Measurements from ENCODE around the gene HMGN4. TPM values are rescaled to one million over a fixed set of nuclear protein-coding genes. Genes with fewer than 3 reads are reported as not detected.

The HMGN4 gene
- total and polyA plus RNA-seq, 9 of the 15 experiments (the other 6 are each of a cell fraction or from before 2014, with no cell fraction given), result 35.4 to 134 (median 94.1) TPM

- intact Hi-C loops (cut with micrococcal nuclease), result no loop called here
- no peak for FAIRE-seq
- no peak overlapping the region for H3K27ac ChIP-seq (ENCODE audit: extremely low read depth, low read depth, low read length)
- no TSS peak for BruUV-seq (replicated peaks)
- TF ChIP-seq CTBP1 (IDR thresholded peaks at IDR 0.05; ENCODE audit: borderline replicate concordance) (no peak), USF2 (CRISPR knock-in tag; IDR thresholded peaks at IDR 0.05) (no peak), ZNF830 (CRISPR knock-in tag; IDR thresholded peaks at IDR 0.05) (no peak), ZC3H11A (IDR thresholded peaks at IDR 0.05; ENCODE audit: low read depth, low read length) (no peak)
- TF ChIP-seq, protein P1, sequence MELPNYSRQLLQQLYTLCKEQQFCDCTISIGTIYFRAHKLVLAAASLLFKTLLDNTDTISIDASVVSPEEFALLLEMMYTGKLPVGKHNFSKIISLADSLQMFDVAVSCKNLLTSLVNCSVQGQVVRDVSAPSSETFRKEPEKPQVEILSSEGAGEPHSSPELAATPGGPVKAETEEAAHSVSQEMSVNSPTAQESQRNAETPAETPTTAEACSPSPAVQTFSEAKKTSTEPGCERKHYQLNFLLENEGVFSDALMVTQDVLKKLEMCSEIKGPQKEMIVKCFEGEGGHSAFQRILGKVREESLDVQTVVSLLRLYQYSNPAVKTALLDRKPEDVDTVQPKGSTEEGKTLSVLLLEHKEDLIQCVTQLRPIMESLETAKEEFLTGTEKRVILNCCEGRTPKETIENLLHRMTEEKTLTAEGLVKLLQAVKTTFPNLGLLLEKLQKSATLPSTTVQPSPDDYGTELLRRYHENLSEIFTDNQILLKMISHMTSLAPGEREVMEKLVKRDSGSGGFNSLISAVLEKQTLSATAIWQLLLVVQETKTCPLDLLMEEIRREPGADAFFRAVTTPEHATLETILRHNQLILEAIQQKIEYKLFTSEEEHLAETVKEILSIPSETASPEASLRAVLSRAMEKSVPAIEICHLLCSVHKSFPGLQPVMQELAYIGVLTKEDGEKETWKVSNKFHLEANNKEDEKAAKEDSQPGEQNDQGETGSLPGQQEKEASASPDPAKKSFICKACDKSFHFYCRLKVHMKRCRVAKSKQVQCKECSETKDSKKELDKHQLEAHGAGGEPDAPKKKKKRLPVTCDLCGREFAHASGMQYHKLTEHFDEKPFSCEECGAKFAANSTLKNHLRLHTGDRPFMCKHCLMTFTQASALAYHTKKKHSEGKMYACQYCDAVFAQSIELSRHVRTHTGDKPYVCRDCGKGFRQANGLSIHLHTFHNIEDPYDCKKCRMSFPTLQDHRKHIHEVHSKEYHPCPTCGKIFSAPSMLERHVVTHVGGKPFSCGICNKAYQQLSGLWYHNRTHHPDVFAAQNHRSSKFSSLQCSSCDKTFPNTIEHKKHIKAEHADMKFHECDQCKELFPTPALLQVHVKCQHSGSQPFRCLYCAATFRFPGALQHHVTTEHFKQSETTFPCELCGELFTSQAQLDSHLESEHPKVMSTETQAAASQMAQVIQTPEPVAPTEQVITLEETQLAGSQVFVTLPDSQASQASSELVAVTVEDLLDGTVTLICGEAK (IDR thresholded peaks at IDR 0.05), result peak; percentile 91
- TF ChIP-seq, protein P1 (CRISPR knock-in tag; IDR thresholded peaks at IDR 0.05), result peak; percentile 85
- no peak for ATAC-seq
- H3K9me1 ChIP-seq (ENCODE audit: control insufficient read depth, insufficient read depth, low read length), result no peaks in the 10 kb centered on the region
- no peak overlapping the region for H2AFZ ChIP-seq (ENCODE audit: low read depth, low read length)
- no peaks in the 10 kb centered on the region for H3K27me3 ChIP-seq (ENCODE audit: control insufficient read depth in 2 of 2, insufficient read depth in 2 of 2, low read length in 2 of 2)
- no peaks in the 10 kb centered on the region for H4K20me1 ChIP-seq (replicated peaks; ENCODE audit: control insufficient read depth, insufficient read depth, low read length)
- in situ Hi-C loops (cut with MboI), result no loop called here
- H3K4me2 ChIP-seq (ENCODE audit: insufficient read depth, low read length), result no peak overlapping the region
- H3K4me3 ChIP-seq, result no peak overlapping the region
- H3K79me2 ChIP-seq (ENCODE audit: control insufficient read depth, insufficient read depth, low read length), result peaks cover 34% of the 10 kb centered on the region
- H3K9me3 ChIP-seq (replicated peaks; ENCODE audit: control insufficient read depth, insufficient read depth, low read depth, low read length), result no peaks in the 10 kb centered on the region
- CTCF ChIA-PET (ENCODE audit: low intra/inter-chr PET ratio), result interaction anchor here (0.6 kb wide), 1 partner anchor 53 kb away, joined by 4 read pairs; no protein-coding TSS in a partner anchor
- no peak for DNase-seq (ENCODE audit: extremely low read depth in 1 of 4, low spot score in 3 of 4)
- H3K4me1 ChIP-seq (replicated peaks in 1 of 2; ENCODE audit: control insufficient read depth in 2 of 2, insufficient read depth in 2 of 2, low read length in 2 of 2), result peaks cover 5 to 13% of the 10 kb centered on the region in 2 experiments; a peak in 4 of 5 replicates
- POLR2A ChIA-PET, result interaction anchor here (1.1 kb wide), 2 partner anchors 10 to 52 kb away, joined by 4 to 5 read pairs; no protein-coding TSS in a partner anchor
- no peaks in the 10 kb centered on the region; the same call in 2 of the 3 replicates for H3K36me3 ChIP-seq (ENCODE audit: control insufficient read depth, insufficient read depth, low read length)
- H3K9ac ChIP-seq (ENCODE audit: insufficient read depth in 1 of 2, low read depth in 2 of 2, low read length in 2 of 2), result no peak overlapping the region
- WGBS (ENCODE audit: insufficient coverage, low coverage, missing lambda C conversion rate), result 95% methylated on average over 1 of the region's 1 CpG
These were observed 11.2 kb upstream of the HMGN4 start for GRCh38 chr6:26526928-26527327.

All from K562 (cell line).